Fibroblast of the conjunctiva (primary cell): ENCODE measurements around the gene ASMT.
A peak's percentile ranks its signal among the peaks of the same experiment; 100 is the strongest.
"Not testable (repeated sequence)": the region's sequence is repeated elsewhere in the genome, so short reads cannot be mapped to it uniquely, and the experiment has no call there.

Experiments used
- DNase-seq: peaks from one replicate; pipeline ENCODE4 v3.0.0-alpha.2; 2010; ENCODE audit warnings: low read depth

ASMT gene

GRCh38 chrX:1652011-1652811 is 37.4 kb downstream of the ASMT start:
- peak; percentile 17 for DNase-seq

GRCh38 chrX:1656379-1656778 is 41.5 kb downstream of the ASMT start:
- no peak for DNase-seq

- DNase-seq, result no peak
Measured at GRCh38 chrX:1657367-1658070, 42.7 kb downstream of the ASMT start.

- DNase-seq, result no peak
Measured at GRCh38 chrX:1658071-1658491, 43.2 kb downstream of the ASMT start.

GRCh38 chrX:1659664-1660461 is 45.0 kb downstream of the ASMT start:
- DNase-seq, result no peak

- no peak for DNase-seq
Measured at GRCh38 chrX:1661048-1661921, 46.4 kb downstream of the ASMT start.

- DNase-seq, result no peak
Measured at GRCh38 chrX:1661922-1662221, 47.0 kb downstream of the ASMT start.

- no peak for DNase-seq
Measured at GRCh38 chrX:1667566-1667965, 52.7 kb downstream of the ASMT start.

GRCh38 chrX:1673337-1673736 is 58.5 kb downstream of the ASMT start:
- DNase-seq, result no peak

GRCh38 chrX:1676866-1677265 is 62.0 kb downstream of the ASMT start:
- DNase-seq, result no peak

- DNase-seq, result no peak
Measured at GRCh38 chrX:1679238-1679637, 64.4 kb downstream of the ASMT start.

GRCh38 chrX:1681439-1681838 is 66.6 kb downstream of the ASMT start:
- no peak for DNase-seq

- not testable (repeated sequence) for DNase-seq
Measured at GRCh38 chrX:1681856-1682255, 67.0 kb downstream of the ASMT start.

- not testable (repeated sequence) for DNase-seq
Measured at GRCh38 chrX:1682501-1682900, 67.6 kb downstream of the ASMT start.

GRCh38 chrX:1684883-1685282 is 70.0 kb downstream of the ASMT start:
- DNase-seq, result not testable (repeated sequence)

- DNase-seq, result not testable (repeated sequence)
Measured at GRCh38 chrX:1685444-1685880, 70.6 kb downstream of the ASMT start.

- no peak for DNase-seq
Measured at GRCh38 chrX:1686642-1687041, 71.8 kb downstream of the ASMT start.
